T-helper 9 cell (primary cell): Measurements from ENCODE around the gene PALS1.
A peak's percentile ranks its signal among the peaks of the same experiment; 100 is the strongest.

Experiments
- DNase-seq: peaks from one replicate; pipeline ENCODE4 v3.0.0-alpha.2; 2020
- total RNA-seq, 2 donors: gene quantifications; one replicate each; lab custom pipeline; 2026; lab: John Stamatoyannopoulos, UW

PALS1 gene
- 12.1 to 16.9 reads per million in 2 donors for total RNA-seq

- no peak for DNase-seq
These were observed at the start of gene PALS1 for GRCh38 chr14:67241411-67242167. Gene PALS1, plus strand, starts transcription at chr14:67241435. Its CDS starts 37,736 bp downstream, at chr14:67279171.

GRCh38 chr14:67191768-67192290, 49.4 kb upstream of the PALS1 start:
- DNase-seq = no peak

GRCh38 chr14:67192366-67192765, 48.9 kb upstream of the PALS1 start:
- DNase-seq = no peak

- no peak for DNase-seq
These were observed 46.0 kb upstream of the PALS1 start for GRCh38 chr14:67195279-67195678.

GRCh38 chr14:67199016-67199415, 42.2 kb upstream of the PALS1 start:
- no peak for DNase-seq

GRCh38 chr14:67207810-67208209, 33.4 kb upstream of the PALS1 start:
- DNase-seq = no peak

- DNase-seq = no peak
These were observed 23.1 kb upstream of the PALS1 start for GRCh38 chr14:67218126-67218525.

- no peak for DNase-seq
These were observed 19.8 kb upstream of the PALS1 start for GRCh38 chr14:67221248-67221981.

- DNase-seq = no peak
These were observed 19.3 kb upstream of the PALS1 start for GRCh38 chr14:67221982-67222328.

- DNase-seq = no peak
These were observed 15.7 kb upstream of the PALS1 start for GRCh38 chr14:67225523-67225922.

- DNase-seq = no peak
These were observed 12.8 kb upstream of the PALS1 start for GRCh38 chr14:67228325-67228984.

GRCh38 chr14:67232066-67232465, 9.2 kb upstream of the PALS1 start:
- DNase-seq = no peak

GRCh38 chr14:67232621-67233020, 8.6 kb upstream of the PALS1 start:
- no peak for DNase-seq

GRCh38 chr14:67237591-67237990, 3.6 kb upstream of the PALS1 start:
- DNase-seq = no peak

GRCh38 chr14:67239582-67239981, 1.7 kb upstream of the PALS1 start:
- DNase-seq = no peak

- DNase-seq = peak; percentile 21
These were observed 885 bp upstream of the PALS1 start for GRCh38 chr14:67240168-67240932.

- peak; percentile 84 for DNase-seq
These were observed 241 bp upstream of the PALS1 start for GRCh38 chr14:67240978-67241410.

GRCh38 chr14:67242168-67242420, 859 bp downstream of the PALS1 start:
- no peak for DNase-seq

GRCh38 chr14:67245104-67245503, 3.9 kb downstream of the PALS1 start:
- no peak for DNase-seq

GRCh38 chr14:67251573-67252226, 10.5 kb downstream of the PALS1 start:
- DNase-seq = no peak

- DNase-seq = no peak
These were observed 11.9 kb downstream of the PALS1 start for GRCh38 chr14:67253076-67253635.

GRCh38 chr14:67257906-67258305, 16.7 kb downstream of the PALS1 start:
- no peak for DNase-seq
